Fibroblast of skin of abdomen (primary cell): ENCODE measurements around the gene SLC45A3.
A peak's percentile ranks its signal among the peaks of the same experiment; 100 is the strongest.
"Not testable (repeated sequence)": the region's sequence is repeated elsewhere in the genome, so short reads cannot be mapped to it uniquely, and the experiment has no call there.

ENCODE experiments used
- DNase-seq: peaks from one replicate; pipeline ENCODE4 v3.0.0-alpha.2; 2013

SLC45A3 gene

GRCh38 chr1:205667909-205668643 is 12.2 kb downstream of the SLC45A3 start:
- no peak for DNase-seq

- DNase-seq = no peak
These were observed 13.7 kb downstream of the SLC45A3 start for GRCh38 chr1:205666372-205667166.

- no peak for DNase-seq
These were observed 14.9 kb downstream of the SLC45A3 start for GRCh38 chr1:205665201-205666045.

- no peak for DNase-seq
These were observed 15.8 kb downstream of the SLC45A3 start for GRCh38 chr1:205664399-205665017.

- no peak for DNase-seq
These were observed 16.9 kb downstream of the SLC45A3 start for GRCh38 chr1:205663286-205663936.

- no peak for DNase-seq
These were observed 17.5 kb downstream of the SLC45A3 start for GRCh38 chr1:205662791-205663190.

- DNase-seq = no peak
These were observed 18.1 kb downstream of the SLC45A3 start for GRCh38 chr1:205662135-205662738.

- no peak for DNase-seq
These were observed 18.7 kb downstream of the SLC45A3 start for GRCh38 chr1:205661429-205662134.

GRCh38 chr1:205660361-205660760 is 19.9 kb downstream of the SLC45A3 start:
- no peak for DNase-seq

- DNase-seq = peak; percentile 63
These were observed 21.2 kb downstream of the SLC45A3 start for GRCh38 chr1:205658943-205659581.

GRCh38 chr1:205656236-205656635 is 24.1 kb downstream of the SLC45A3 start:
- no peak for DNase-seq

- no peak for DNase-seq
These were observed 27.3 kb downstream of the SLC45A3 start for GRCh38 chr1:205652984-205653383.

GRCh38 chr1:205650241-205650640 is 30.1 kb downstream of the SLC45A3 start:
- no peak for DNase-seq

GRCh38 chr1:205645519-205645918 is 34.8 kb downstream of the SLC45A3 start:
- no peak for DNase-seq

- no peak for DNase-seq
These were observed 37.5 kb downstream of the SLC45A3 start for GRCh38 chr1:205642679-205643307.

- DNase-seq = no peak
These were observed 40.7 kb downstream of the SLC45A3 start for GRCh38 chr1:205639567-205639966.

- DNase-seq = no peak
These were observed 42.3 kb downstream of the SLC45A3 start for GRCh38 chr1:205637854-205638468.

GRCh38 chr1:205636732-205637131 is 43.6 kb downstream of the SLC45A3 start:
- DNase-seq = no peak

GRCh38 chr1:205636138-205636530 is 44.2 kb downstream of the SLC45A3 start:
- DNase-seq = not testable (repeated sequence)
